Lower lobe of right lung (tissue), 2 donors: ENCODE data around the gene MYBPC1. TPM values are rescaled to one million over a fixed set of nuclear protein-coding genes. Genes with fewer than 3 reads are reported as not detected.

ENCODE experiments used
- ATAC-seq, 2 donors: fragments of 200-7000 bp; cut with Tn5 transposase; one replicate each; pipeline ENCODE4 v1.9.1; 2020 to 2022; ENCODE audit warnings: mild to moderate bottlenecking in 2 of 2, moderate library complexity in 2 of 2
- DNase-seq: peaks from one replicate; pipeline ENCODE4 v3.0.0-alpha.2; 2020
- H3K27ac ChIP-seq: fragments of 200-600 bp; one replicate; pipeline ENCODE4 v1.8.0; 2022
- H3K27me3 ChIP-seq: fragments of 200-600 bp; one replicate; pipeline ENCODE4 v1.8.0; 2022; ENCODE audit warnings: low read depth
- H3K36me3 ChIP-seq: fragments of 200-600 bp; one replicate; pipeline ENCODE4 v1.8.0; 2022; ENCODE audit warnings: mild to moderate bottlenecking
- H3K4me1 ChIP-seq: fragments of 200-600 bp; one replicate; pipeline ENCODE4 v1.8.0; 2022
- H3K4me3 ChIP-seq: fragments of 200-600 bp; one replicate; pipeline ENCODE4 v1.8.0; 2022; ENCODE audit warnings: mild to moderate bottlenecking
- H3K9me3 ChIP-seq: fragments of 200-600 bp; one replicate; pipeline ENCODE4 v1.8.0; 2022
- CTCF ChIP-seq: fragments of 200-600 bp; IDR thresholded peaks from one replicate; pipeline ENCODE4 v1.8.0; 2022; ENCODE audit warnings: antibody characterized with exemption, mild to moderate bottlenecking
- intact Hi-C: fragments of 100-400 bp; cut with DNase I; formaldehyde crosslinking; loops from one replicate; pipeline ENCODE4 v1.11.0; 2022
- total RNA-seq: library from RNA; stranded (reverse); fragmentation: NEBNext Ultra II Directional; extraction: Animal tissue kit (Norgen Biotek cat#: 25700); gene quantifications from one replicate; pipeline ENCODE4 v1.2.1, GENCODE V29; 2021
- donor health status: DM: no; HTN: yes; CAD: no; lungs with severe emphysema.

Gene MYBPC1
- total RNA-seq, 1 donor from 2014 or later = not detected

- Histone ChIP-seq H3K4me3 (no peak overlapping the region), H3K27me3 (no peaks in the 10 kb centered on the region), H3K36me3 (no peaks in the 10 kb centered on the region), H3K4me1 (no peaks in the 10 kb centered on the region), H3K9me3 (no peaks in the 10 kb centered on the region), H3K27ac (no peak overlapping the region)
- intact Hi-C loops = no loop called here
- DNase-seq = no peak
- ATAC-seq = no peak
- no peak for TF ChIP-seq CTCF
Measured at GRCh38 chr12:101592448-101592847, 2.3 kb upstream of the MYBPC1 start.

DNA sequence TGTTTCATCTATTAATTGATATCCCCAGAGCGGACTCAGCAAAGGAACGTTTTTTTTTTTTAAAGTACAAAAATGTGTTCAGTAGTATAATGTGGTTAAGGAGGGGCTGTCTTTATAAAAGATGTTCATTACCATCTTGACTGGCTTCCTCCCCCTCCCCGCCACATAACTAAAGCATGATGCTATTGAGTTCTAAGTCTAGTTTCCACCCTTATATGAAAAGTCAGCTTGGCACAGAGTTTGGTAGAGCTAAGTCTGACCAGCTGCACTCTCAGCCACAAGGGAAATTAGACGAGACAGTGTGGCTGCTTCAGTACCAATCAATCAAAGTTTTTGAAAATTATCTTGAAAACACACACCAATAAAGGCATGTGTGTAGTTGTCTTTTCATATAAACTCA, 1.9 kb upstream of the MYBPC1 start:
- no peaks in the 10 kb centered on the region for H3K27me3 ChIP-seq
- intact Hi-C loops = no loop called here
- no peak for TF ChIP-seq CTCF
- H3K4me3 ChIP-seq = no peak overlapping the region
- ATAC-seq (no peak), DNase-seq (no peak)
- no peak overlapping the region for H3K27ac ChIP-seq
- no peaks in the 10 kb centered on the region for H3K36me3 ChIP-seq
- H3K9me3 ChIP-seq = no peaks in the 10 kb centered on the region
- H3K4me1 ChIP-seq = no peaks in the 10 kb centered on the region

DNA sequence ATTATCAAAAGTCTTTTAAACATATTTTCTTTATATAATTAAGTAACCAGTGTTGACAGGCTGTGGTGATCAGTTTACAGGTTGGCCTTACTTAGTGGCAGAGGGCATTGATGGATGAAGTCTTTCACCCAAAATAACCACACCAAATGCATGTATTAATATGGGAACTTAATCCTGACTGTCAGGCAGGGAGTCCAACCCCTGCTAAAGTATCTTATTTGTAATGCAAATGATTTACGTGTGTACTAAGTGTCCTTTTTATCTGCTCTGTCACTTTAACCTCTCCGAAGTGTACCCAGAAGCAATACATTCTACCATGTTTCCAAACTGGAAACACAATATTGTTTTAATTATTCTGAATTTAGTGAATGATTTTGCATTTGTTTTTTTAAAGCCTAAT, 1.4 kb downstream of the MYBPC1 start:
- no peak for DNase-seq

GRCh38 chr12:101597164-101597563, 2.4 kb downstream of the MYBPC1 start:
- Histone ChIP-seq H3K4me3 (no peak overlapping the region), H3K27ac (no peak overlapping the region), H3K4me1 (no peaks in the 10 kb centered on the region), H3K9me3 (no peaks in the 10 kb centered on the region), H3K36me3 (no peaks in the 10 kb centered on the region), H3K27me3 (no peaks in the 10 kb centered on the region)
- intact Hi-C loops = no loop called here
- DNase-seq (no peak), ATAC-seq (no peak)
- TF ChIP-seq CTCF = no peak

More for the DNA sequence above, 1.4 kb downstream of the MYBPC1 start:
- no peak overlapping the region for H3K27ac ChIP-seq
- H3K36me3 ChIP-seq = no peaks in the 10 kb centered on the region
- H3K27me3 ChIP-seq = no peaks in the 10 kb centered on the region
- H3K4me3 ChIP-seq = no peak overlapping the region
- H3K9me3 ChIP-seq = no peaks in the 10 kb centered on the region
- no peak for TF ChIP-seq CTCF
- H3K4me1 ChIP-seq = no peaks in the 10 kb centered on the region
- intact Hi-C loops = no loop called here
- no peak for ATAC-seq

DNA sequence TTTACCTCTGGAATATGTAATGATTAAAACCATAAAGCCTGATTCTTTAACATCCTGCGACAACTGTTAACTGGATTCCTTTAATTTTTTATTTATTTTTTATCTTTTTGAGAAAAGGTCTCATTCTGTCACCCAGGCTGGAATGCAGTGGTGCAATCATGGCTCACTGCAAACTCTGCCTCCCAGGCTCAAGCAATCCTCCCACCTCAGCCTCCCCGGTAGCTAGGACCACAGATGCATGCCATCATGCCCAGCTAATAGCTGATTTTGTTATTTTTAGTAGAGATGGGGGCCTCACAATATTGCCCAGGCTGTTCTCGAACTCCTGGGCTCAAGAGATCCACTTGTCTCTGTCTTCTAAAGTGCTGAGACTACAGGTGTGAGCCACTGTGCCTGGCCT, 3.7 kb downstream of the MYBPC1 start:
- no peaks in the 10 kb centered on the region for H3K36me3 ChIP-seq
- no peaks in the 10 kb centered on the region for H3K4me1 ChIP-seq
- DNase-seq (no peak), ATAC-seq (no peak)
- no peaks in the 10 kb centered on the region for H3K9me3 ChIP-seq
- H3K27ac ChIP-seq = no peak overlapping the region
- intact Hi-C loops = no loop called here
- TF ChIP-seq CTCF = no peak
- H3K27me3 ChIP-seq = no peaks in the 10 kb centered on the region
- H3K4me3 ChIP-seq = no peak overlapping the region

DNA sequence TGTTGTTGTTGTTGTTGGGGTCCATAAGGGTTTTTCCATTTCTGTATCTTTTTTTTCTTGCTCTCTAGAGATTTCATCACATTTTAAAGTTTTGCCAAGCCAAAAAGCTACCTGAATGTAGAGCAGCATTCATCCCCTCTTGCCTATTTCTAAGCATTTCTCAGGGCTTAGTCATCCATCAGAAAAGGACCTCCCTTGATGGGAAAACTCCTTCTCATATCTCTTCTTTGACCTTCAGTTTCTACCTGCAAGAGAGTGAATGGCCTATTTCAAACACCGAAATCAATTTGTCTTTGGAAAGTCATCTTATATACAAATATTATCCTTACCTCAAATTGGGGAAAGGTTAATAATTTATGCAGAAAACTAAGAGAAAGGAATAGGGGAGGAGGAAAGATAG, 4.5 kb downstream of the MYBPC1 start:
- ATAC-seq = no peak
- H3K27me3 ChIP-seq = no peaks in the 10 kb centered on the region
- intact Hi-C loops = no loop called here
- no peaks in the 10 kb centered on the region for H3K9me3 ChIP-seq
- DNase-seq = no peak
- TF ChIP-seq CTCF = no peak
- no peaks in the 10 kb centered on the region for H3K4me1 ChIP-seq
- H3K27ac ChIP-seq = no peak overlapping the region
- H3K36me3 ChIP-seq = no peaks in the 10 kb centered on the region
- no peak overlapping the region for H3K4me3 ChIP-seq
